Activated T-helper 9 cell treated with anti-CD3 and anti-CD28 coated beads, Interleukin-2, amount 50 U/mL, for 16 hours (primary cell): ENCODE results near the gene ACACA.

Experiments
- DNase-seq: peaks from one replicate; pipeline ENCODE4 v3.0.0-alpha.2; 2020; ENCODE audit warnings: low read depth

Gene ACACA

GRCh38 chr17:37037590-37038155 lies 369.0 kb downstream of the ACACA start:
- DNase-seq: no peak
